KMS-11 (cell line): ENCODE results near the gene NRG3.

Experiments used
- H2AFZ ChIP-seq: fragments of 200-600 bp; sonication (generic); 2 replicates; pipeline ENCODE4 v1.6.1; 2016; ENCODE audit warnings: antibody characterized with exemption, mixed run types, low read depth
- H3K27ac ChIP-seq: fragments of 200-600 bp; sonication (generic); 2 replicates; pipeline ENCODE4 v1.6.1; 2016; ENCODE audit warnings: mild to moderate bottlenecking, mixed run types
- H3K27me3 ChIP-seq: fragments of 200-600 bp; sonication (generic); 2 replicates; pipeline ENCODE4 v1.6.1; 2017; ENCODE audit warnings: mild to moderate bottlenecking, low read depth, mixed run types, moderate library complexity; ENCODE audit not compliant: insufficient read depth
- H3K36me3 ChIP-seq: fragments of 200-600 bp; sonication (generic); 2 replicates; pipeline ENCODE4 v1.6.1; 2017; ENCODE audit warnings: mild to moderate bottlenecking, mixed run types; ENCODE audit not compliant: insufficient read depth
- H3K4me1 ChIP-seq: fragments of 200-600 bp; sonication (generic); 2 replicates; pipeline ENCODE4 v1.6.1; 2016; ENCODE audit warnings: mild to moderate bottlenecking, low read depth, mixed run types; ENCODE audit not compliant: poor library complexity, severe bottlenecking
- H3K4me2 ChIP-seq: fragments of 200-600 bp; sonication (generic); 2 replicates; pipeline ENCODE4 v1.7.0; 2016; ENCODE audit warnings: mild to moderate bottlenecking, mixed run types
- H3K4me3 ChIP-seq: fragments of 200-600 bp; sonication (generic); IDR thresholded peaks from 2 replicates; pipeline ENCODE4 v1.6.1; 2017; ENCODE audit warnings: low read depth, low read length, mixed read lengths; ENCODE audit not compliant: insufficient read depth
- H3K79me2 ChIP-seq: fragments of 200-600 bp; sonication (generic); 2 replicates; pipeline ENCODE4 v1.6.1; 2016; ENCODE audit warnings: low read depth, mixed run types; ENCODE audit not compliant: insufficient read depth
- H3K9ac ChIP-seq: fragments of 200-600 bp; sonication (generic); 2 replicates; pipeline ENCODE4 v1.6.1; 2016; ENCODE audit warnings: mild to moderate bottlenecking, mixed run types
- H4K20me1 ChIP-seq: fragments of 200-600 bp; sonication (generic); 2 replicates; pipeline ENCODE4 v1.6.1; 2016; ENCODE audit warnings: mild to moderate bottlenecking, mixed run types; ENCODE audit not compliant: insufficient read depth
- TF ChIP-seq, protein P1 (sequence below): fragments of 200-600 bp; sonication (generic); conservative IDR thresholded peaks from 2 replicates; pipeline ENCODE4 v1.6.1; 2017; ENCODE audit warnings: low read depth, mild to moderate bottlenecking, antibody characterized with exemption, low read length, moderate library complexity, mixed read lengths

NRG3 gene

DNA sequence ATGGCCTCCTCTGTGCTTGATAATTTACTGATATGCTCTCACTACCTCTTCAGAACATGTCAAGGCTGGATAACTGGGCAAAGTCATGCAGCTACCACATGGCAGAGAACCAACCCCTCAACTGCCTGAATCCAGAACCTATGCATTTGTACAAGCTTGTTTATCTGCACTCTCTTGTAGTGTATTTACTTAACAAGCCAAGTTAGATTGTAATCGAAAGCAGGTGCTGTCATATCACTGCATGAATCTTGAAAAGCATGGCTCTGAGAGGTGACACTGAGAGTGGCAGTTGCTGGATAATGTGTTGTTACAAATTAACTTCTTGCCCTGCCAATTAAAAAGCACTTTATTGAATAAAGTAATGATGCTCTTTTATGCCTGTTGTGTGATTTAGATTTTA, 588.6 kb downstream of the NRG3 start:
- H3K4me2 ChIP-seq = no peak overlapping the region

DNA sequence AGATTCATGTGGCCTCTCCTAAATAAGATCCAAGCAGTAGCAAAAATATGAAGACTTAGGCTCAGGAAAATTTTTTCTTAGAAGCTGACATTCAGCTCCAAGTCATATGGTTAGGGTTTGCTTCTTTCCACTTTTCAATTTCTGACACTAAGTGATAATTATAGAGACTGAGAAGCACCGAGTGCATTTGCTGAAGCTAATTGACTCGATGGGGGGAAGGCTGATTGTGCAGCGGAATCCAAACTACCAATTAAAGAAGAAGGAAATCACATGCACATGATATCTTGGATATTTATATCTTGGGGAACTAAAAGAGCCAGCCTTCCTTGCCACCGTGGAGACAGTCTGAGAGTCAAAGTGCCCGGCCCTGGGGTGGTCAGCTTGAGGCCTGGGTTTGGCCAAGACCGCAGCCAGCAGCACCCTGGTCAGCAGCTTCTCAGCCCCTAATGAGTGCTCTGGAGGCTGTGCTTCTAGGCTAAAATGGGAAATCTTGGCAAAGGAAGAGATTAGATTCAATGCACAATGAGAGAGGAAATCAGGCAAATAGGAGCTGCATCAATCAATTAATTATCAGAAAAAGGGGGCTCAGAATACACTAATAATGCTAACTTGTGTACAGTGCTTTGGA, 589.3 kb downstream of the NRG3 start:
- Histone ChIP-seq H3K36me3 (no peaks in the 10 kb centered on the region), H3K9ac (no peak overlapping the region), H3K4me2 (no peak overlapping the region), H3K27ac (no peak overlapping the region), H3K4me1 (no peaks in the 10 kb centered on the region), H3K4me3 (no peak overlapping the region), H3K79me2 (no peaks in the 10 kb centered on the region), H2AFZ (no peak overlapping the region), H4K20me1 (no peaks in the 10 kb centered on the region), H3K27me3 (no peaks in the 10 kb centered on the region)
- TF ChIP-seq, protein P1, sequence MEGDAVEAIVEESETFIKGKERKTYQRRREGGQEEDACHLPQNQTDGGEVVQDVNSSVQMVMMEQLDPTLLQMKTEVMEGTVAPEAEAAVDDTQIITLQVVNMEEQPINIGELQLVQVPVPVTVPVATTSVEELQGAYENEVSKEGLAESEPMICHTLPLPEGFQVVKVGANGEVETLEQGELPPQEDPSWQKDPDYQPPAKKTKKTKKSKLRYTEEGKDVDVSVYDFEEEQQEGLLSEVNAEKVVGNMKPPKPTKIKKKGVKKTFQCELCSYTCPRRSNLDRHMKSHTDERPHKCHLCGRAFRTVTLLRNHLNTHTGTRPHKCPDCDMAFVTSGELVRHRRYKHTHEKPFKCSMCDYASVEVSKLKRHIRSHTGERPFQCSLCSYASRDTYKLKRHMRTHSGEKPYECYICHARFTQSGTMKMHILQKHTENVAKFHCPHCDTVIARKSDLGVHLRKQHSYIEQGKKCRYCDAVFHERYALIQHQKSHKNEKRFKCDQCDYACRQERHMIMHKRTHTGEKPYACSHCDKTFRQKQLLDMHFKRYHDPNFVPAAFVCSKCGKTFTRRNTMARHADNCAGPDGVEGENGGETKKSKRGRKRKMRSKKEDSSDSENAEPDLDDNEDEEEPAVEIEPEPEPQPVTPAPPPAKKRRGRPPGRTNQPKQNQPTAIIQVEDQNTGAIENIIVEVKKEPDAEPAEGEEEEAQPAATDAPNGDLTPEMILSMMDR = no peak

More for the DNA sequence above, 588.6 kb downstream of the NRG3 start:
- no peak overlapping the region for H3K9ac ChIP-seq
- H3K4me3 ChIP-seq = no peak overlapping the region
- TF ChIP-seq, protein P1 = no peak
- H2AFZ ChIP-seq = no peak overlapping the region
- H3K27ac ChIP-seq = no peak overlapping the region
- no peaks in the 10 kb centered on the region for H3K79me2 ChIP-seq
- no peaks in the 10 kb centered on the region for H3K27me3 ChIP-seq
- no peaks in the 10 kb centered on the region for H3K36me3 ChIP-seq
- H3K4me1 ChIP-seq = no peaks in the 10 kb centered on the region
- H4K20me1 ChIP-seq = no peaks in the 10 kb centered on the region

DNA sequence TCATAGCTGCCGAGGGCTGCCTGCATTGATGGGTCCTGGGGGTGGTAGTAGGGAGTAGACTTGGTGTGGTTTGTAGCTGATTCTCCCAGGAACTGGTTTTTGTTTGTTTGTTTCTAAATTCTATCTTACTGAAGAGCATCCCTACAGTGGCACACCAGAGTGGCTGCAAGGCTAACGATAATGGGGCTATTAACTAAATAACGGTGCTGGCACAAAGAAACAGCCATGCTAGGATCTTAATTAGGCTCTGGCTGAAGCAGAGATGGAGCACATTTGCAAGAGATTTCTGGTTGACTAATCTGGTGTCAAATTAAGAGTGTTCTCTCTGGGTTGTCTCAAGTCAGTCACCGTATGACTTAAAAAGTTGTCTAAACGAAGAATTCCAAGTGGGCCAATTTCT, 590.0 kb downstream of the NRG3 start:
- TF ChIP-seq, protein P1 = no peak
- Histone ChIP-seq H3K4me2 (no peak overlapping the region), H3K4me1 (no peaks in the 10 kb centered on the region), H3K79me2 (no peaks in the 10 kb centered on the region), H3K27me3 (no peaks in the 10 kb centered on the region), H3K36me3 (no peaks in the 10 kb centered on the region), H3K4me3 (no peak overlapping the region), H2AFZ (no peak overlapping the region), H3K9ac (no peak overlapping the region), H3K27ac (no peak overlapping the region), H4K20me1 (no peaks in the 10 kb centered on the region)

DNA sequence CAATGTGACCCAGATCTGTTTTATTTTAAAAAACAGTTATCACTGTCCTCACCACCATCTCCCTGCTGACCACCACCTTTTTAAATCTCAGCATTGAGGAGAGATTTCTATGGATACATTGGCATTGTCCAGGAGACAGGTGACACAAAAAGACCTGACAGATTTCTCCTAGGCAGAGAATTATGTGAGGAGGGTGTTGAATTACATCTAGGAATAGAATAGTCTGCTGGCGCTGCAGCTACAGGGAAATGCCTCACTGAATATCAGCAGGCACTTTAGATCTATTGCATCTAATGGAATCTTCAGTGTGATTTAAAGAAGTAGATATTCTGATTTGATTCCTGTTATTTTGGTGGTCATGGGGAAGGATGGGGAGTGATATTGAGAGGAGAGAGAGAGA, 593.5 kb downstream of the NRG3 start:
- H3K4me3 ChIP-seq = no peak overlapping the region
- H2AFZ ChIP-seq = no peak overlapping the region
- H3K36me3 ChIP-seq = no peaks in the 10 kb centered on the region
- H3K9ac ChIP-seq = no peak overlapping the region
- H3K4me2 ChIP-seq = no peak overlapping the region
- no peak overlapping the region for H3K27ac ChIP-seq
- H3K79me2 ChIP-seq = no peaks in the 10 kb centered on the region
- TF ChIP-seq, protein P1 = no peak
- H3K27me3 ChIP-seq = no peaks in the 10 kb centered on the region
- H4K20me1 ChIP-seq = no peaks in the 10 kb centered on the region
- no peaks in the 10 kb centered on the region for H3K4me1 ChIP-seq
